Measurements from ENCODE around the gene TNNC1.

The TNNC1 gene

DNA sequence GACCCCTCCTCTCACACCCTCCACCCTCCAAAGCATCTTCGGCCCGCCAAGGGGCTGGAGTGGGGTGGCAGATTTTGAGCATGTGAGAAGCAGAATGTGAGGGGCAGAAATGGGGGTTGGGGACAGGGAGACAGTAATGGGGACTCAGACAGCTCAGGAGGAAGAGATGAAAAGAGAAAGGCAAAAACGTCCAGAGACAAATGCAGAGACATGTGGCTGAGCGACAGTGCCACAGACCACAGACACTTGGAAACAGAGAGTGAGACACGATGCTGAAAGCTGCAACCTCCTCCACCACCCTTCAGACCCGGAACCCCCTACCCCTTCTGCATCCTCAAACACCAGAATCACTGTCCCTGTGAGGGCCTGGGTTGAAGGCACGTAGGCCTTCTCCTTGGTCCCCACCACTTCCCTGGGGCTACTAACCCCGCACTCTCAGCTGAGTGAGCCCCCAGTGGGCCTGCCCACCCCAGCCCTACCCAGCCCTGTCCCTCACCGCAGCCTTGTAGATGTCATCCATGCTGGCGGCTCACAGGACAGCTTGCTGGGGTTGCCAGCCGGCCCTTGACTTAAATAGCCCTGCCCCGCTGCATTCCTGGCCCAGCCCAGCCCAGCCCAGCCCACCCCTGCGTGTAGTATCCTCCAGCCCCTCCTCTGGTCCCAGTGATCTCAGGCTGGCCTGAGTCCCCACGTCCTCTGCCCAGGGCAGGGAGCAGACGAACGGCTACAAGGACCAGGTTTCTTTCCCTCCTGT, at the start of gene TNNC1:
Gene TNNC1 (minus strand): TSS at position 546 of the 754 bp plus-strand sequence. CDS start 26 bp downstream, at position 520.
- DNase-seq = no peak

DNA sequence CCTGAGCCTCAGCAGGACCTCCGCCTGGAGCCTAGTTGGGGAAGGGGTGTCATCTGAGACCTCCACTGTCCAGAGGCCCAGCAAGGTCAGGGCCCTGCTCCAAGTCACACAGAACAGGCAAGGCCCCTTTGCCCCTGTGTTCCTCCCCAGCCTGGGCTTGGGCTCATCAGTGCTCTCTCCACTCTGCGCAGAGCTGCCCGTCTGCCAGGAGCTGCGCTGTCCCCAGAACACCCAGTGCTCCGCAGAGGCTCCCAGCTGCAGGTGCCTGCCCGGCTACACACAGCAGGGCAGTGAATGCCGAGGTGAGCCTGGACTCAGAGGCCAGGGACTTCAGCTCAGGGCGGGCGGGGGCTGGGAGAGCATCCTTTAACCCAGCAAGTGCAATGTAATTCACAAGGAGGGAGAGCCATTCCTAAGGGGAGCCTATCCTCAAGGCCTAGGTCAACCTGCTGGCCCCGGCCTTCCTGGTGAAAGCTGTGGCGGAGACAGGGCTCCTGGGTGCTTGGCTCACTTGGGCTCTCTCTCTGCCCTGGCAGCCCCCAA, 49.0 kb upstream of the TNNC1 start:
- DNase-seq = no peak

DNA sequence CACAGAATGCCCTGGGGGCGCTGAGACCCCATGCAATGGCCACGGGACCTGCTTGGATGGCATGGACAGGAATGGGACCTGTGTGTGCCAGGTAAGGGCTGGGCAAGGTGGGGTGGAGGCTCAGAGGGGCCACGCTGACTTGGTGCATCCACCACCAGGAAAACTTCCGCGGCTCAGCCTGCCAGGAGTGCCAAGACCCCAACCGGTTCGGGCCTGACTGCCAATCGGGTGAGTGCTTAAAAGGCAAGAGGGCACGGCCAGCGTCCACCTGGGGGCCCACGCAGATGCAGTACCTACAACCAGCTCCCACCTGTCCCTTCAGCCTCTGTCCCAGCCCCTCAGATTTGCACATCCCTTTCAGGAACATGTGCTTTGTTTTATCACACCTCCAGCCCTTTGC, 48.2 kb upstream of the TNNC1 start:
- DNase-seq = no peak

DNA sequence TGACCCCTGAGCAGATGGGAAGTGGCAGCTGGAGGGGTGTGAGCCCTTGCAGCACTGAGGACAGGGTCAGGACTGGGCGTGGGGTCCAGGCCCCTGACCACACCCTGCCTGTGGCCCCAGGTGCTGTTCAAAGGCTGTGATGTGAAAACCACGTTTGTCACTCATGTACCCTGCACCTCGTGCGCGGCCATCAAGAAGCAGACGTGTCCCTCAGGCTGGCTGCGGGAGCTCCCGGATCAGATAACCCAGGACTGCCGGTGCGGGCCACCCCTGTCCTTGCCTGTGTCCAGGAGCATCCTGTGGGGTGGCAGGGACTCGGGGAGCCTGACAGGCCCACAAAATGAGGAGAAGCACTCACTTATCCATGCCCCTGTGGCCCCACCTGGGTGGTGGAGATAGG, 47.2 kb upstream of the TNNC1 start:
- no peak for DNase-seq

DNA sequence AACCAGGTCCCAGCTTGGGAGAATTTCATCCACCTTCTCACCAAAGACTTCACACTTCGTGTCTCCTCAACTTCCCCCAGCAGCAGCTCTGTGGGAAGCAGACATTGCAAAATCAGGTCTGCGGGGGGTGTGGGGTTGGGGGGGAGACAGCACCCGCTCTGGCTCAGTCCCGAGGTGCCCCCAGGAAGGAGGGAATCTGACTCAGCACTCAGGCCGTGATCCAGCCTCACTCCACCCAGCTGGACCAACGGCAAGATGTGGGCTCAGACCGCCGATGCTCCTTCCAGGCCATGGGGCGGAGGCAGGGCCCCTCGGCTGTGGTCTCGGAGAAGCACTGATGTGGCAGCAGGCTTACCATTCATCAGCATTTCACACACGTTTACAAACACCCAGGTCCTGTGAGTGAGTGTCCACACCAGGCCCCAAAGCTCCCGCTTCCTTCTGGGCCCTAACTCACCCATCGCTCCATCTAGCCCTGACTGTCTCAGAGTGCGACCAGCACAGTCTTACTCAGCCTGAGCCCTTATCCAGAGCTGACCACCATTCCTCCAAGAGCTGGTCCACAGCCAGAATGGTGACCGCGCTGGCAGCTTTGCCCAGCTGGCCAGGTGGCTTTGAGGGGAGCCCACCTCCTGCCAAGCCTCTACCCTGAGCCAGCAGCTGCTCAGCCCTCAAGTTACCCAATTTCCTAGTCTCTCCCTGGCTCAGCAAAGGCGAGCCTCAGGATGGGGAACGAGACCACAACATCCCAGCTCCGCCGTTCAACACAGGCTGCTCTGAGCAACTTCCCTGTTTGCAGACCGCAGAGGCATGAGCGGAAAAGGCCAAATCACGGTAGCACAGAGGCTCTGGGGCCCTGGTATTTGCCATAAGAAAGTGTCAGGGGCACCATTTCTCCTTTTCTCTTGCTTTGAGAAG, 44.6 kb upstream of the TNNC1 start:
- DNase-seq = no peak

DNA sequence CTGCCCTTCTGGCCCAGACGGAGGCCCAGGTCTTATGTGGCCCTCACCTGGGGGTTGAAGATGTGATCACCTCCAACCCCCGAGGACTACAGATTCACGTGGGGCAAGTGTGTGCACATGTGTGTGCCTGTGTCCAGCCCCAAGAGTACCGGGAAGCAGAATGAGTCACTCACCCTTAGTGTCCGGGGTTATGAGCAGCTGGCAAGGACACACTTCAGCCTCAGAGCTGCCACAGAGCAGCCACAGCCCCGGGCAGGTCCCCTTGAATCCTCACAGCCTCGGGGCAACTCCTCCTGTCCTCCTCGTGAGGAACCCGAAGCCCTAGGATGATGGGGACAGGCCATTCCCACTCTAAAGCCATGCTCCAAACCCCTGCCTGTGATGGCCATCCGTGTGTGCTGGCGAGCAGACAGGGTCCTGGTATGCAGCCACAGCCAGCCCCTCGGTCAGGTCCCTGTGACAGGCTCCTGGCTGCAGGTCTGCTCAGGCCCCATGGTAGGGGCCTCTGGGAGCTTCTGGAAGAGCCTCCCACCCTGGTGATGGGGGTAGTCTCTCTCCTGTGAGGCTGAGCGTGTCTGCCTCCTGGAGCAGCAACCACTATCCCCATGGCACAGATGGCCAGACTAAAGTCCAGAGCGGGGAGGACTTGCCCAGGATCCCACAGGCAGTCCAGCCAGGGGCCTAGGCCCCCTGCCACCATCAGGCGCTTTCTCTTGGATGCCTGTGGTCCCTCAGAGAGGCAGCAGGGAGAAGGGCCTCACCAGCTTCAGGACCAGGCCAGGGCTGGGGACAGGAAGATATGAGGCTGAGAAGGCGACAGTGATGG, 42.1 kb upstream of the TNNC1 start:
- no peak for DNase-seq

DNA sequence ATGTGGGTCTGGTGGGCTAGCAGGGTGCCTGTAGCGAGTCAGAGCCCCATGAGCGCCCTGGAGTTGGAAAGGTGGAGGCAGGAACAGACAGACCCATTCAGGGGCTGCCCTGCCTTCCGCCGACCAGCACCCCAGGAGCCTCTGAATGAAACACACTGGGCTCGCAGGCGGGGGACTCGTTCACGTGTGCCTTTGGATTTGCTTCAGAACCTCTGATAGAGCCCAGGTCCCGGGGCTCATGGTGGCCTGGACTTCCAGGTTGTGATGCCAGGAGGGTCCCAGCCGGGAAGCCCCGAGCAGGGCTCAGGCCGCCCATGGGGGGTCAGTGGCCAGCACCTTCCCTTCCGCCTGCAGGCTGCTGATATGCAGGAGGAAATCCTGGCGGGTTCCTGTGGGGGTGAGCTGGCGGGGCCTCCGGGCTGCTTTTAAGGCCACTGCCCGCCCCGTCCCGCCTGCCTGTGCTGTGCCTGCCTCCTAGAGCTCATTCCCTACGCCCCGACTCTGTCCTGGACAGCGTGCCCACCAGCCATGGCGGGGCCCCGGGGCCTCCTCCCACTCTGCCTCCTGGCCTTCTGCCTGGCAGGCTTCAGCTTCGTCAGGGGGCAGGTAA, 41.1 kb upstream of the TNNC1 start, which contains the start of gene STAB1:
Gene STAB1 (plus strand): TSS at position 453 of the 610 bp plus-strand sequence. CDS start 76 bp downstream, at position 529.
- DNase-seq = no peak

DNA sequence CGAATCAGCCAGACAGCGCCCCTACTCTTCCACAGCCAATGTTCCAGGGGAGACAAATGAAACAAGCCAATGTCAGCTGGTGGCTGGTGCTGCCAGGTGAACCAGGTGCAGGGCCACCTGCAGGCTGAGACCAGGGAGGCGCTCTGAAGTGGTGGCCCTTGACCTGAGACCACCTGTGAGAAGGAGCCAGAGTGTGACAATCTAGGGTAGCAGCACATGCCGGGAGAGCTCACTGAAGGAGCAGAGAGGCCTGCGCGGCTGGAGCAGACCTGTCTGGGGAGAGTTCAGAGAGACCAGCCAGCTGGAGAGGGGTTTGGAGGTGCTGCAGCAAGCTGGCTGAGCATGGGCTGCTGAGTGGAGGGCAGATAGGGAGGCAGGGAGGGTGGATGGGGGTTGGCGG, 40.6 kb upstream of the TNNC1 start:
- peak; percentile 43 for DNase-seq

DNA sequence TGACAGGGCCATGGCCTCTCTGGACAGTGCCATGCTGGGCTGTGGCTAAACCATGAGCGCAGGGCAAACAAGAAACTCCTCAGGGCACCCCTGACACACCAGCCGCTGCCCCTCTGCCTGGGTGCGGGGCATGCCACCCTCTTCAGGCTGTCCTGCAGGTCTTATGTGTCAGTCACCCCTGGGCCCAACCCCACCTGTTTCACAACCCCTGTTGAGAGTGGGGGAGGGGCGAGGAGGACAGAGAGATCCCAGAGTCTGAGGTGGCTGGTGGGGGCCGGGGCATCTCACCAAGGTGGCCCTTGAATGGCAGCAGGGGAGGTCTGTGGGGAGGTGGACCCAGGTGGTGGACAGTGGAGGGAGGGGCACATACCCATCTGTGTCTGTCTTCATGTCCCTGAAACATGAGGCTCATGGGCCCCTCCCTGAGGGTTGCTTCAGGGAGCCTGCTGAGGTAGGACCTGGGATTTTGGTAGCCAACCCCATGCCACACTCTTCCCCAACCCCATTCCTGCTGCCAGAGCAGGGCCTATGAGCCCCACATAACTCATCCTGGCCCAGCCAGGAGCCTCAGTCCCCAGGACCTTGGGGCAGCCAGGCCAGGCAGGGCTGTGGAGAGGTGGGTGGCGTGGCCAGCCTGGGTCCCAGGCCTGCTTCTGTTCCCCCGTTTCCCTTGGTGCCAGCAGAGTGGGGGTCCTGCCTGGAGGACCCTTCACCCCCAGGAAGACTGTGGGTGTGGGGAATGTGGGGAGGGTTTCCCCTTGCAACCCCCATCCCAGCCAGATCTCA, 39.6 kb upstream of the TNNC1 start:
- DNase-seq = no peak

DNA sequence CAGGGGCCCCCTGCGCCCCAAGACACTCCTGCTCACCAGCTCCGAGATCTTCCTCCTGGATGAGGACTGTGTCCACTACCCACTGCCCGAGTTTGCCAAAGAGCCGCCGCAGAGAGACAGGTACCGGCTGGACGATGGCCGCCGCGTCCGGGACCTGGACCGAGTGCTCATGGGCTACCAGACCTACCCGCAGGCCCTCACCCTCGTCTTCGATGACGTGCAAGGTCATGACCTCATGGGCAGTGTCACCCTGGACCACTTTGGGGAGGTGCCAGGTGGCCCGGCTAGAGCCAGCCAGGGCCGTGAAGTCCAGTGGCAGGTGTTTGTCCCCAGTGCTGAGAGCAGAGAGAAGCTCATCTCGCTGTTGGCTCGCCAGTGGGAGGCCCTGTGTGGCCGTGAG, 38.2 kb upstream of the TNNC1 start:
- DNase-seq = no peak

DNA sequence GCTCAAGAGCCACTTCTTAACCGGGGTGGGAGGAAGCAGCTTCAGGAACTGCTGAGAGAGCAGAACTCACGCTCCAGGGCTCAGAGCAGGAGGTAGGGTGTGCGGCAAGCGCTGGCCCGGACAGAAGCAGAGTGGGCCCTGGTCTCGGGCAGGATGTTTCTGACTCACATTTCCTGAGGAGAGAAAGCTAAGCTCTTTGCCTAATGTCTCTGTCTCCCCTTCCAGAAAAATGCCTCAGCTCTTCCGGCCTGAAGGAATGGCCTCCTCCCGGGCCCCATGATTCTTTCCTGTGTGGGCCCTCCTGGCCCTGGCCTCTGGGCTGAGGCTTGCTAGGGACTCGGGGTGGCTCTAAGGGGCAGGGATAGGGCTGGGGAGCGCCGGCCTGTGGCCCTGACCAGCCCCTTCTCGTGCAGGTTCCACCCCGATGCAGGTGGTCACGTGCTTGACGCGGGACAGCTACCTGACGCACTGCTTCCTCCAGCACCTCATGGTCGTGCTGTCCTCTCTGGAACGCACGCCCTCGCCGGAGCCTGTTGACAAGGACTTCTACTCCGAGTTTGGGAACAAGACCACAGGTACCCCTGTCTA, 37.2 kb upstream of the TNNC1 start:
- DNase-seq = no peak

DNA sequence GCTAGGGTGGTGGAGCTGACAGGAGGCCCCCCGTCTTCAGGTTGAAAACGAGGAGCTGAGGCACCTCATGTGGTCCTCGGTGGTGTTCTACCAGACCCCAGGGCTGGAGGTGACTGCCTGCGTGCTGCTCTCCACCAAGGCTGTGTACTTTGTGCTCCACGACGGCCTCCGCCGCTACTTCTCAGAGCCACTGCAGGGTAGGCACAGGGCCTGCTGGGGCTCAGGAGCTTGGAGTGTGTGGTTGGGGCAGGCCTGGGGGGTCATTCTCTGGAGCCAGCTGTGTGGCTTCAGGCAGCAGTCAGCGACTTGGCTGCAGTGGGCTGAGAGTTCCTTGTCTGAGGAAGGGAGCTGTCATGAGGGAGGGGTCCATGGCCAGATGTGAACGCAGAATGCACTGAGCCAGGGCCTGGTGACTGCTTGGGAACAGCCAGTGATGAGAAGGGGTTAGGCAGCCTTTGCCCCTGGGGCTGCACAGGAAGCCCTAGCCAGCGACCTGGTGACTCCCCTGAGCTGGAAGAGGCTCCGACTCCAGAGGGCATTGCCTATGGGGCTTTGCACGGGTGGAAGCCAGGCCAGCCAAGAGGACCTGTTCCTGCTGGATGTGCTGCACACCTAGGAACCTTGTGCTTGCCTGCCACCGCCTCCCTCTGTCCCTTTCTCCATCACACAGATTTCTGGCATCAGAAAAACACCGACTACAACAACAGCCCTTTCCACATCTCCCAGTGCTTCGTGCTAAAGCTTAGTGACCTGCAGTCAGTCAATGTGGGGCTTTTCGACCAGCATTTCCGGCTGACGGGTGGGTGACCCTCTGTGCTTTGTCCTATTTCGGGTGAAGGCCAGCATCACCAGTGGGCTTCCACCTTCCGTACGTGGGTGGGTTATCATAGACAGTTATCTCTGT, 36.4 kb upstream of the TNNC1 start:
- DNase-seq = no peak

DNA sequence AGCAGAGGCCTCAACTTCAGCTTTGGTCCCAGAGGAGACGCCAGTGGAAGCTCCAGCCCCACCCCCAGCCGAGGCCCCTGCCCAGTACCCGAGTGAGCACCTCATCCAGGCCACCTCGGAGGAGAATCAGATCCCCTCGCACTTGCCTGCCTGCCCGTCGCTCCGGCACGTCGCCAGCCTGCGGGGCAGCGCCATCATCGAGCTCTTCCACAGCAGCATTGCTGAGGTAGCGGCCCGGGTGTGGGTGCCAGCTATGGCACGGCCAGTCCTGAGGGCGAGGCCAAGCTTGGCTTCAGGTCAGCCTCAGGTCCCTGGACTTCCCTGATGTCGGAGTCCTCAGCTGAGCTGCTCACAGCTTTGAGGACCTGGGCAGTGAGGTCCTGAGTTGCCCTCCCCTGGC, 35.6 kb upstream of the TNNC1 start:
- DNase-seq = no peak

DNA sequence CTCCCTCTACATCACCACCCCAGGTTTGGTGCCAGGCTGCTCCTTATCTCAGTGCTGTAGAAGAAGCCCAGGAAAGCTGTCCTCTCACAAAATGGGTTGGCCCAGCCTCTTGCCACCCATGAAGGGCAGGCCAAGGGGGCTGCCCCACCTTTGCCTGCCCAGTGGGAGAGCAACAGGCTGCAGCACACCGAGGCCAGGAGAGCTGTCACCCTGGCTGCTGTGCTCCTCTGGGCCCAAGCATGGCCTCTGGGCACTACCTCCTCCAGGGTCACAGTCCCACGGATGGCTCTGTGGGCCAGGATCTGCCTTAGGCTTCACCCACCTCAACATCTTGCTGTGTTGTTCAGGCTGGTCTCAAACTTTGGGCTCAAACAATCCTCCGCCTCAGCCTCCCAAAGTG, 34.9 kb upstream of the TNNC1 start:
- no peak for DNase-seq

DNA sequence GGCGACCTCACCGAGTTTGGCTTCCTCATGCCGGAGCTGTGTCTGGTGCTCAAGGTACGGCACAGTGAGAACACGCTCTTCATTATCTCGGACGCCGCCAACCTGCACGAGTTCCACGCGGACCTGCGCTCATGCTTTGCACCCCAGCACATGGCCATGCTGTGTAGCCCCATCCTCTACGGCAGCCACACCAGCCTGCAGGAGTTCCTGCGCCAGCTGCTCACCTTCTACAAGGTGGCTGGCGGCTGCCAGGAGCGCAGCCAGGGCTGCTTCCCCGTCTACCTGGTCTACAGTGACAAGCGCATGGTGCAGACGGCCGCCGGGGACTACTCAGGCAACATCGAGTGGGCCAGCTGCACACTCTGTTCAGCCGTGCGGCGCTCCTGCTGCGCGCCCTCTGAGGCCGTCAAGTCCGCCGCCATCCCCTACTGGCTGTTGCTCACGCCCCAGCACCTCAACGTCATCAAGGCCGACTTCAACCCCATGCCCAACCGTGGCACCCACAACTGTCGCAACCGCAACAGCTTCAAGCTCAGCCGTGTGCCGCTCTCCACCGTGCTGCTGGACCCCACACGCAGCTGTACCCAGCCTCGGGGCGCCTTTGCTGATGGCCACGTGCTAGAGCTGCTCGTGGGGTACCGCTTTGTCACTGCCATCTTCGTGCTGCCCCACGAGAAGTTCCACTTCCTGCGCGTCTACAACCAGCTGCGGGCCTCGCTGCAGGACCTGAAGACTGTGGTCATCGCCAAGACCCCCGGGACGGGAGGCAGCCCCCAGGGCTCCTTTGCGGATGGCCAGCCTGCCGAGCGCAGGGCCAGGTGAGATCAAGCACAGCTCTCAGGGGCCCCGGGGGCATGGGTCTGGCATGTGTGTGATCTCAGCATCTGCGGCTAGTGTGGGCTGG, 34.2 kb upstream of the TNNC1 start:
- DNase-seq = no peak

DNA sequence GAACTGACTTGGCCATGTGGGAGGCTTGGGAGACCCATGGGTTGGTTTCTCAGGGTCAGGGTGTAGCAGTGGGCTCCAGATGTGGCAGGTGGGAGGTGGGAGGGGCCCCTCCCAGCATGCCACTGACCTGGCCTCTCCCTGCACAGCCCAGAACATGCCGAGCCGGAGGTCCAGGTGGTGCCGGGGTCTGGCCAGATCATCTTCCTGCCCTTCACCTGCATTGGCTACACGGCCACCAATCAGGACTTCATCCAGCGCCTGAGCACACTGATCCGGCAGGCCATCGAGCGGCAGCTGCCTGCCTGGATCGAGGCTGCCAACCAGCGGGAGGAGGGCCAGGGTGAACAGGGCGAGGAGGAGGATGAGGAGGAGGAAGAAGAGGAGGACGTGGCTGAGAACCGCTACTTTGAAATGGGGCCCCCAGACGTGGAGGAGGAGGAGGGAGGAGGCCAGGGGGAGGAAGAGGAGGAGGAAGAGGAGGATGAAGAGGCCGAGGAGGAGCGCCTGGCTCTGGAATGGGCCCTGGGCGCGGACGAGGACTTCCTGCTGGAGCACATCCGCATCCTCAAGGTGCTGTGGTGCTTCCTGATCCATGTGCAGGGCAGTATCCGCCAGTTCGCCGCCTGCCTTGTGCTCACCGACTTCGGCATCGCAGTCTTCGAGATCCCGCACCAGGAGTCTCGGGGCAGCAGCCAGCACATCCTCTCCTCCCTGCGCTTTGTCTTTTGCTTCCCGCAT, 33.4 kb upstream of the TNNC1 start:
- no peak for DNase-seq

DNA sequence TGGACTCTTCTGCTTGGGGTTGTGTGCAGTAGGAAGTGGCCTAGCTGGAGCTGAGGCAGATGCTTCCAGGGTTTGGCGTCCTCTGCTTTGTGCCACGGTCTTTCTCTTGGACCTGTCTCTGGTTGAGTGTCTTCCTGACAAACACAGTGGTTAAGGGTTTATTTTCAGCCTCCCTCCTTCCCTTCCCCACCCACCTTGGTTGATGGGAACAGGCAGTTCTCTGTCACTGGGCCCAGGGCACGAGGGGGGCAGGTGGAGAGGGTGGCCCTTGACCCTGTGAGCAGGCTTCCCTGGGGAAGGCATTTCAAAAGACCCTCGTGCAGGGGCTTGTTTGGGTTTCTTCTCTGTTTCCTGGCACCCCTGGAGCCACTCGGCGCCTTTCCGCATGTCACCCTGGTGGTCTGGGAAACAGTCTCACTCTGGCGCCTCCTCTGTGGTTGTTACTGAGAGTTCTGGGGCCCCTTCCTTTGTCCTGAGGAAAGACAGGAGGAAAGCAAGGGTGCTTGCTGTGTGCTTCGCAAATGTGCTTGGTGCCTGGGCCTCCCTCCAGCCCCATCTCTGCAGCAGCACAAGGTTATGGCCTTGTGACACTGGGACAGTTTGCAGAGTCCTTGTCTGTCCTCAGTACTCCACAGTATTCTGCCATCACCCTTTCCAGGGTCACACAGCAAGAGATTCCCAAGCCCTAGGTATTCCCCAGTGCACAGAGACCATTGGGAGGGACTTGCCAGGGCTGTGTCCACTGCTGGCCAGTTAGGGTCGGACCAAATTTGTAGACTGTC, 31.0 kb upstream of the TNNC1 start:
- no peak for DNase-seq

Measured in NCI-H1105 treated with DMSO at 0.1 percent for 48 hours (cell line).